HepG2 (cell line): ENCODE measurements around the gene NUDT1. TPM values are rescaled to one million over a fixed set of nuclear protein-coding genes. Genes with fewer than 3 reads are reported as not detected.

Experiments
- ATAC-seq: fragments of 200-7000 bp; cut with Tn5 transposase; 3 replicates; pipeline ENCODE4 v1.9.1; 2020; ENCODE audit warnings: mild to moderate bottlenecking, moderate library complexity
- BruUV-seq: library from RNA; stranded (reverse); fragments of 400-500 nt; replicated peaks from 2 replicates; lab custom pipeline; 2021; lab: Mats Ljungman, UMichigan
- CTCF ChIA-PET: fragments of 300-600 bp; formaldehyde crosslinking; extraction: SDS; loops from one replicate; lab custom pipeline; 2021; ENCODE audit warnings: low total read pairs, inconsistent platforms, low intra/inter-chr PET ratio; lab: Yijun Ruan, JAX
- POLR2A ChIA-PET: fragments of 350-600 bp; sonication (Branson Sonifier 250); formaldehyde crosslinking; loops from one replicate; lab custom pipeline; 2020; ENCODE audit warnings: antibody characterized with exemption, inconsistent platforms; lab: Yijun Ruan, JAX
- DNase-seq: peaks from one replicate; pipeline ENCODE4 v3.0.0-alpha.2; 2015; ENCODE audit warnings: low spot score
- FAIRE-seq: peaks from 3 replicates; lab custom pipeline; 2011; peaks lifted over from hg19 to GRCh38; lab: Jason Lieb, UNC
- H2AFZ ChIP-seq: one replicate; pipeline ENCODE4 v1.6.1; 2011; ENCODE audit warnings: low read length, inconsistent platforms
- H3K27ac ChIP-seq: fragments of 300-600 bp; 3 replicates; pipeline ENCODE4 v1.8.0; 2011; ENCODE audit warnings: mixed run types, mild to moderate bottlenecking, mixed read lengths, low read length, inconsistent platforms; ENCODE audit not compliant: insufficient read depth; ENCODE audit errors: extremely low read length
- H3K27me3 ChIP-seq, 2 experiments: fragments of 200-600 bp in 1 of 2; 2 replicates in 1 of 2; 3 replicates in 1 of 2; pipeline versions ENCODE4 v1.6.0 to v1.8.0; 2011; ENCODE audit warnings: low read length in 2 of 2, mild to moderate bottlenecking in 2 of 2, moderate library complexity in 2 of 2, inconsistent platforms in 1 of 2; ENCODE audit not compliant: insufficient read depth in 2 of 2, control insufficient read depth in 1 of 2
- H3K36me3 ChIP-seq, 2 experiments: fragments of 200-600 bp in 1 of 2; replicated peaks in 1 of 2; 2 replicates in 1 of 2; 3 replicates in 1 of 2; pipeline versions ENCODE4 v1.5.1 to v1.8.0; 2011; ENCODE audit warnings: low read length in 2 of 2, inconsistent platforms in 1 of 2; ENCODE audit not compliant: insufficient read depth in 2 of 2, control insufficient read depth in 1 of 2
- H3K4me1 ChIP-seq: 2 replicates; pipeline ENCODE4 v1.5.1; 2012; ENCODE audit warnings: low read length, inconsistent platforms; ENCODE audit not compliant: insufficient read depth
- H3K4me2 ChIP-seq: 2 replicates; pipeline ENCODE4 v1.6.0; 2011; ENCODE audit warnings: low read depth, low read length, inconsistent platforms
- H3K4me3 ChIP-seq, 3 experiments: fragments of 200-600 bp in 1 of 3; sonication (generic), shearing (Covaris generic) in 1 of 3; replicated peaks in 1 of 3; 2 replicates each; pipeline ENCODE4 v1.5.1; 2011 to 2016; ENCODE audit warnings: low read length in 3 of 3, inconsistent platforms in 2 of 3, low read depth in 2 of 3, mild to moderate bottlenecking in 2 of 3, control low read depth in 1 of 3, mixed read lengths in 1 of 3; ENCODE audit not compliant: insufficient read depth in 1 of 3
- H3K79me2 ChIP-seq: one replicate; pipeline ENCODE4 v1.6.1; 2011; ENCODE audit warnings: low read length, inconsistent platforms; ENCODE audit not compliant: insufficient read depth
- H3K9ac ChIP-seq: 2 replicates; pipeline ENCODE4 v1.6.0; 2011; ENCODE audit warnings: mild to moderate bottlenecking, low read depth, low read length, inconsistent platforms; ENCODE audit not compliant: insufficient read depth
- H3K9me3 ChIP-seq: 2 replicates; pipeline ENCODE4 v1.5.1; 2012; ENCODE audit warnings: mild to moderate bottlenecking, low read length
- H4K20me1 ChIP-seq: 2 replicates; pipeline ENCODE4 v1.6.0; 2011; ENCODE audit warnings: inconsistent platforms, mild to moderate bottlenecking, low read length, moderate library complexity; ENCODE audit not compliant: insufficient read depth
- AGO2 ChIP-seq: fragments of 200-400 bp; formaldehyde crosslinking; optimal IDR thresholded peaks from 2 replicates; pipeline ENCODE3; 2017; ENCODE audit warnings: mild to moderate bottlenecking, low read depth, low read length, moderate library complexity
- ASH2L ChIP-seq: fragments of 300-600, 200-600 bp; sonication (generic); IDR thresholded peaks from 2 replicates; pipeline ENCODE4 v1.7.0; 2017; ENCODE audit warnings: low read depth, mild to moderate bottlenecking, moderate library complexity, mixed read lengths, low read length; ENCODE audit not compliant: insufficient read length
- HCFC1 ChIP-seq: fragments of 150-350 bp; IDR thresholded peaks from 2 replicates; pipeline ENCODE4 v1.6.1; 2014; ENCODE audit warnings: low read depth, low read length
- KLF13 ChIP-seq: sonication (generic); formaldehyde crosslinking; IDR thresholded peaks from 2 replicates; pipeline ENCODE4 v1.4.0; 2020; ENCODE audit warnings: mild to moderate bottlenecking, missing genetic modification reagents
- MLLT10 ChIP-seq: sonication (generic); formaldehyde crosslinking; IDR thresholded peaks from 2 replicates; pipeline ENCODE4 v1.4.0; 2020; ENCODE audit warnings: missing genetic modification reagents
- PCBP1 ChIP-seq: fragments of 200-400 bp; formaldehyde crosslinking; IDR thresholded peaks from 2 replicates; pipeline ENCODE4 v1.6.1; 2017; ENCODE audit warnings: mild to moderate bottlenecking, low read depth, low read length, borderline replicate concordance
- PRPF4 ChIP-seq: fragments of 200-400 bp; formaldehyde crosslinking; IDR thresholded peaks from 2 replicates; pipeline ENCODE4 v1.6.1; 2016; ENCODE audit warnings: low read length, low read depth; ENCODE audit not compliant: poor library complexity, severe bottlenecking
- ZNF512 ChIP-seq: sonication (generic); formaldehyde crosslinking; IDR thresholded peaks from 2 replicates; pipeline ENCODE4 v1.4.0; 2020; ENCODE audit warnings: mild to moderate bottlenecking, missing genetic modification reagents
- ZNF747 ChIP-seq: sonication (generic); formaldehyde crosslinking; IDR thresholded peaks from 2 replicates; pipeline ENCODE4 v1.8.1; 2023; ENCODE audit warnings: missing genetic modification reagents, mild to moderate bottlenecking, borderline replicate concordance
- ZNF766 ChIP-seq: sonication (generic); formaldehyde crosslinking; IDR thresholded peaks from 2 replicates; pipeline ENCODE4 v1.5.0; 2020; ENCODE audit warnings: missing genetic modification reagents, borderline replicate concordance
- ZSCAN25 ChIP-seq: sonication (generic); formaldehyde crosslinking; IDR thresholded peaks from 2 replicates; pipeline ENCODE4 v1.8.0; 2022; ENCODE audit warnings: mild to moderate bottlenecking, missing genetic modification reagents
- WGBS: methylation state at CpG from one replicate; pipeline ENCODE4 v1.1.6; 2017; ENCODE audit warnings: low lambda C conversion rate; 5-methylcytosine and 5-hydroxymethylcytosine counted together
- in situ Hi-C: cut with HindIII; loops from 2 replicates; pipeline ENCODE4 v1.10.0; 2017; ENCODE audit warnings: low pct_unique_long_range_greater_than_20kb; ENCODE audit not compliant: extremely low pct_ligation_motif_present
- intact Hi-C: fragments of 100-400 bp; cut with micrococcal nuclease; formaldehyde crosslinking; loops from one replicate; pipeline ENCODE4 v1.10.0; 2022; ENCODE audit not compliant: unreplicated experiment
- polyA plus RNA-seq, 8 experiments: library from polyadenylated mRNA; depleted of rRNA in 3 of 8; stranded (reverse) in 7 of 8; unstranded in 1 of 8; fragments of >200 nt; fragmentation: Illumina TruSeq in 4 of 8; extraction: Trizol in 4 of 8; gene quantifications; 2 replicates each; pipeline versions ENCODE4 v1.2.1 to v1.2.3, GENCODE V29; 2011 to 2016; ENCODE audit warnings: low read depth in 4 of 8, missing spikeins in 1 of 8, mixed read lengths in 1 of 8; ENCODE audit not compliant: insufficient read depth in 1 of 8
- total RNA-seq, 5 experiments: library from RNA; depleted of rRNA; stranded (reverse); fragments of >200 nt; fragmentation: Illumina TruSeq; extraction: Trizol; gene quantifications; 2 replicates each; pipeline ENCODE4 v1.2.3, GENCODE V29; 2016; ENCODE audit warnings: low read depth in 1 of 5

The NUDT1 gene
- total and polyA plus RNA-seq, 2 of the 13 experiments (the other 11 are each of a cell fraction or from before 2014, with no cell fraction given) = 9.1 to 26.8 TPM

GRCh38 chr7:2251841-2252771 is 10.1 kb downstream of the NUDT1 start:
- TF ChIP-seq AGO2 (peak; percentile 51), PCBP1 (peak; percentile 66; the same call in 1 of the 2 replicates), KLF13 (CRISPR knock-in tag) (no peak), MLLT10 (CRISPR knock-in tag) (no peak), ZNF747 (no peak), ZNF766 (CRISPR knock-in tag) (no peak), ZSCAN25 (CRISPR knock-in tag) (peak; percentile 66; the same call in 1 of the 2 replicates), ASH2L (no peak), ZNF512 (CRISPR knock-in tag) (no peak), PRPF4 (no peak), HCFC1 (no peak)
- H4K20me1 ChIP-seq = no peaks in the 10 kb centered on the region
- ATAC-seq (no peak; the same call in 2 of the 3 replicates), DNase-seq (no peak), FAIRE-seq (no peak)
- peaks cover 4 to 20% of the 10 kb centered on the region in 2 experiments; a peak in 3 of 5 replicates for H3K36me3 ChIP-seq
- POLR2A ChIA-PET = no interaction called here
- no peak overlapping the region for H2AFZ ChIP-seq
- H3K79me2 ChIP-seq = no peaks in the 10 kb centered on the region
- no peak overlapping the region for H3K4me3 ChIP-seq
- H3K27ac ChIP-seq = no peak overlapping the region
- no peaks in the 10 kb centered on the region for H3K27me3 ChIP-seq
- BruUV-seq = no TSS peak
- H3K4me1 ChIP-seq = no peaks in the 10 kb centered on the region
- intact Hi-C loops (no loop called here), in situ Hi-C loops (loop anchor here (10.0 kb wide), 1 partner anchor 53 kb away; no protein-coding TSS in a partner anchor)
- H3K4me2 ChIP-seq = no peak overlapping the region
- CTCF ChIA-PET = no interaction called here
- H3K9ac ChIP-seq = no peak overlapping the region
- no peaks in the 10 kb centered on the region for H3K9me3 ChIP-seq
- whole genome bisulfite sequencing = 94% methylated on average over 18 of the region's 24 CpGs
